ENCODE data around the gene TAX1BP3. TPM values are rescaled to one million over a fixed set of nuclear protein-coding genes. Genes with fewer than 3 reads are reported as not detected.

TAX1BP3 gene
- total and polyA plus RNA-seq, 4 experiments from 2014 or later = 12.7 to 32.3 (median 20.7) TPM

GRCh38 chr17:3669548-3669947 is 1.2 kb upstream of the TAX1BP3 start:
- no peaks in the 10 kb centered on the region for H3K9me3 ChIP-seq (ENCODE audit: control insufficient read depth in 1 of 2, low read length in 2 of 2)
- no peaks in the 10 kb centered on the region for H3K27me3 Mint-ChIP-seq
- peaks cover 0 to 9% of the 10 kb centered on the region in 2 donors for H3K36me3 Mint-ChIP-seq
- no peaks in the 10 kb centered on the region for H3K27me3 ChIP-seq (ENCODE audit: insufficient read depth, low read length)
- ChIA-PET POLR2A (ENCODE audit: partially characterized antibody) (no interaction called here), CTCF (ENCODE audit: partially characterized antibody) (interaction anchor here (1.2 kb wide), 1 partner anchor 14 kb away, joined by 3 read pairs; no protein-coding TSS in a partner anchor)
- H3K4me1 Mint-ChIP-seq = peaks cover 18 to 30% (median 19%) of the 10 kb centered on the region in 4 donors
- H3K9me3 Mint-ChIP-seq = no peaks in the 10 kb centered on the region
- no peak for DNase-seq
- H3K27ac ChIP-seq (ENCODE audit: low read depth, low read length) = peak overlapping the region; percentile 80
- peak overlapping the region; percentile 88 to 96 (median 92) for H3K4me3 Mint-ChIP-seq
- peak overlapping the region; percentile 76 to 83 for H3K4me3 ChIP-seq (ENCODE audit: low read length in 2 of 2)
- peaks cover 23% of the 10 kb centered on the region for H3K4me1 ChIP-seq (ENCODE audit: insufficient read depth, low read length)
- no peaks in the 10 kb centered on the region for H3K36me3 ChIP-seq (ENCODE audit: insufficient read depth, low read length)
- H3K27ac Mint-ChIP-seq = peak overlapping the region; percentile 78 to 95 (median 88)
- intact Hi-C loops (cut with micrococcal nuclease) = loop anchor here (5.0 kb wide), 1 partner anchor 622 kb away; no protein-coding TSS in a partner anchor

GRCh38 chr17:3669085-3669347 is 638 bp upstream of the TAX1BP3 start:
- intact Hi-C loops (cut with micrococcal nuclease) = loop anchor here (5.0 kb wide), 1 partner anchor 622 kb away; no protein-coding TSS in a partner anchor
- peaks cover 18 to 30% (median 19%) of the 10 kb centered on the region in 4 donors for H3K4me1 Mint-ChIP-seq
- Histone ChIP-seq H3K27ac (ENCODE audit: low read depth, low read length) (peak overlapping the region; percentile 80), H3K9me3 (ENCODE audit: control insufficient read depth in 1 of 2, low read length in 2 of 2) (no peaks in the 10 kb centered on the region), H3K36me3 (ENCODE audit: insufficient read depth, low read length) (no peaks in the 10 kb centered on the region), H3K27me3 (ENCODE audit: insufficient read depth, low read length) (no peaks in the 10 kb centered on the region), H3K4me3 (ENCODE audit: low read length in 2 of 2) (peak overlapping the region; percentile 76 to 83), H3K4me1 (ENCODE audit: insufficient read depth, low read length) (peaks cover 23% of the 10 kb centered on the region)
- POLR2A ChIA-PET (ENCODE audit: partially characterized antibody) = interaction anchor here (0.9 to 1.3 kb wide), 4 partner anchors 8 to 54 kb away, joined by 3 to 4 read pairs (median 3); partner anchors contain the start of genes CTNS, P2RX5 and SHPK
- H3K36me3 Mint-ChIP-seq = peaks cover 0 to 9% of the 10 kb centered on the region in 2 donors
- no peaks in the 10 kb centered on the region for H3K27me3 Mint-ChIP-seq
- peak overlapping the region; percentile 78 to 95 (median 89) for H3K27ac Mint-ChIP-seq
- CTCF ChIA-PET (ENCODE audit: partially characterized antibody) = no interaction called here
- peak overlapping the region; percentile 88 to 96 (median 92) for H3K4me3 Mint-ChIP-seq
- no peak for DNase-seq
- no peaks in the 10 kb centered on the region for H3K9me3 Mint-ChIP-seq

GRCh38 chr17:3667366-3668278 is 756 bp downstream of the TAX1BP3 start:
- Mint-ChIP-seq H3K36me3 (peaks cover 0 to 9% of the 10 kb centered on the region in 2 donors), H3K4me1 (peaks cover 18 to 30% (median 19%) of the 10 kb centered on the region in 4 donors), H3K27ac (peak overlapping the region; percentile 47 to 88 (median 53)), H3K9me3 (no peaks in the 10 kb centered on the region), H3K27me3 (no peaks in the 10 kb centered on the region), H3K4me3 (peak overlapping the region; percentile 74 to 94 (median 85))
- H3K4me1 ChIP-seq (ENCODE audit: insufficient read depth, low read length) = peaks cover 23% of the 10 kb centered on the region
- no peaks in the 10 kb centered on the region for H3K27me3 ChIP-seq (ENCODE audit: insufficient read depth, low read length)
- no peaks in the 10 kb centered on the region for H3K9me3 ChIP-seq (ENCODE audit: control insufficient read depth in 1 of 2, low read length in 2 of 2)
- CTCF ChIA-PET (ENCODE audit: partially characterized antibody) = interaction anchor here (0.7 kb wide), 1 partner anchor 245 kb away, joined by 3 read pairs; no protein-coding TSS in a partner anchor
- H3K27ac ChIP-seq (ENCODE audit: low read depth, low read length) = peak overlapping the region; percentile 80
- H3K36me3 ChIP-seq (ENCODE audit: insufficient read depth, low read length) = no peaks in the 10 kb centered on the region
- H3K4me3 ChIP-seq (ENCODE audit: low read length in 2 of 2) = peak overlapping the region; percentile 12 to 83
- POLR2A ChIA-PET (ENCODE audit: partially characterized antibody) = interaction anchor here (0.7 to 1.6 kb wide), 4 partner anchors 28 to 258 kb away, joined by 3 to 5 read pairs (median 4); partner anchors contain the start of genes CTNS, NCBP3, P2RX5 and SHPK
- DNase-seq = peak in 1 of 5 donors; percentile 4
- intact Hi-C loops (cut with micrococcal nuclease) = loop anchor here (1.0 to 5.0 kb wide), 4 partner anchors 31 to 620 kb away; partner anchors contain the start of genes CTNS, NCBP3 and SHPK

- H3K27me3 Mint-ChIP-seq = no peaks in the 10 kb centered on the region
- Histone ChIP-seq H3K4me3 (ENCODE audit: low read length in 2 of 2) (no peak overlapping the region), H3K27ac (ENCODE audit: low read depth, low read length) (no peak overlapping the region), H3K36me3 (ENCODE audit: insufficient read depth, low read length) (no peaks in the 10 kb centered on the region), H3K9me3 (ENCODE audit: control insufficient read depth in 1 of 2, low read length in 2 of 2) (no peaks in the 10 kb centered on the region), H3K4me1 (ENCODE audit: insufficient read depth, low read length) (peaks cover 23% of the 10 kb centered on the region), H3K27me3 (ENCODE audit: insufficient read depth, low read length) (no peaks in the 10 kb centered on the region)
- intact Hi-C loops (cut with micrococcal nuclease) = loop anchor here (5.0 kb wide), 1 partner anchor 619 kb away; no protein-coding TSS in a partner anchor
- peak overlapping the region in 3 of 7 donors; percentile 11 to 70 (median 16) for H3K27ac Mint-ChIP-seq
- DNase-seq = no peak
- no peaks in the 10 kb centered on the region for H3K9me3 Mint-ChIP-seq
- CTCF ChIA-PET (ENCODE audit: partially characterized antibody) = no interaction called here
- POLR2A ChIA-PET (ENCODE audit: partially characterized antibody) = interaction anchor here (0.6 to 1.6 kb wide), 3 partner anchors 30 to 889 kb away, joined by 3 to 5 read pairs (median 4); partner anchors contain the start of genes CTNS, MYBBP1A, NCBP3 and SHPK
- H3K36me3 Mint-ChIP-seq = peaks cover 0 to 6% of the 10 kb centered on the region in 2 donors
- H3K4me1 Mint-ChIP-seq = peaks cover 16 to 28% (median 17%) of the 10 kb centered on the region in 4 donors
- peak overlapping the region in 7 of 8 donors; percentile 49 to 79 (median 65) for H3K4me3 Mint-ChIP-seq
These were observed 1.9 kb downstream of the TAX1BP3 start for GRCh38 chr17:3666516-3666915.

GRCh38 chr17:3665834-3666233 is 2.5 kb downstream of the TAX1BP3 start:
- no peaks in the 10 kb centered on the region for H3K9me3 ChIP-seq (ENCODE audit: control insufficient read depth in 1 of 2, low read length in 2 of 2)
- no peaks in the 10 kb centered on the region for H3K27me3 ChIP-seq (ENCODE audit: insufficient read depth, low read length)
- ChIA-PET POLR2A (ENCODE audit: partially characterized antibody) (interaction anchor here (1.6 kb wide), 1 partner anchor 29 kb away, joined by 5 read pairs; the partner anchor contains the start of genes CTNS and SHPK), CTCF (ENCODE audit: partially characterized antibody) (no interaction called here)
- intact Hi-C loops (cut with micrococcal nuclease) = loop anchor here (5.0 kb wide), 1 partner anchor 619 kb away; no protein-coding TSS in a partner anchor
- Mint-ChIP-seq H3K27me3 (no peaks in the 10 kb centered on the region), H3K27ac (no peak overlapping the region), H3K4me1 (peaks cover 15 to 27% (median 17%) of the 10 kb centered on the region in 4 donors), H3K4me3 (peak overlapping the region in 4 of 8 donors; percentile 49 to 71 (median 62)), H3K36me3 (peaks cover 0 to 6% of the 10 kb centered on the region in 2 donors), H3K9me3 (no peaks in the 10 kb centered on the region)
- peaks cover 23% of the 10 kb centered on the region for H3K4me1 ChIP-seq (ENCODE audit: insufficient read depth, low read length)
- DNase-seq = no peak
- H3K4me3 ChIP-seq (ENCODE audit: low read length in 2 of 2) = no peak overlapping the region
- H3K27ac ChIP-seq (ENCODE audit: low read depth, low read length) = no peak overlapping the region
- H3K36me3 ChIP-seq (ENCODE audit: insufficient read depth, low read length) = no peaks in the 10 kb centered on the region

- intact Hi-C loops (cut with micrococcal nuclease) = no loop called here
- no peak for DNase-seq
- peaks cover 6 to 12% (median 10%) of the 10 kb centered on the region in 4 donors for H3K4me1 Mint-ChIP-seq
- no peak overlapping the region for H3K27ac Mint-ChIP-seq
- H3K9me3 Mint-ChIP-seq = no peaks in the 10 kb centered on the region
- H3K27ac ChIP-seq (ENCODE audit: low read depth, low read length) = no peak overlapping the region
- no peaks in the 10 kb centered on the region for H3K27me3 Mint-ChIP-seq
- peaks cover 10% of the 10 kb centered on the region for H3K4me1 ChIP-seq (ENCODE audit: insufficient read depth, low read length)
- ChIA-PET POLR2A (ENCODE audit: partially characterized antibody) (interaction anchor here (0.6 kb wide), 2 partner anchors 478 to 835 kb away, joined by 3 to 4 read pairs; no protein-coding TSS in a partner anchor), CTCF (ENCODE audit: partially characterized antibody) (no interaction called here)
- H3K36me3 Mint-ChIP-seq = peaks cover 0 to 1% of the 10 kb centered on the region in 2 donors
- H3K4me3 ChIP-seq (ENCODE audit: low read length in 2 of 2) = no peak overlapping the region
- H3K27me3 ChIP-seq (ENCODE audit: insufficient read depth, low read length) = no peaks in the 10 kb centered on the region
- H3K9me3 ChIP-seq (ENCODE audit: control insufficient read depth in 1 of 2, low read length in 2 of 2) = no peaks in the 10 kb centered on the region
- no peak overlapping the region for H3K4me3 Mint-ChIP-seq
- H3K36me3 ChIP-seq (ENCODE audit: insufficient read depth, low read length) = no peaks in the 10 kb centered on the region
These were observed 5.0 kb downstream of the TAX1BP3 start for GRCh38 chr17:3663102-3664011.

Data from CD4-positive, alpha-beta memory T cell (primary cell).